ENCODE data around the gene GPC5.

- no peak for TF ChIP-seq CTCF (conservative IDR thresholded peaks at IDR 0.05; ENCODE audit: low read length)
- no peak for TF ChIP-seq EZH2phosphoT487 (IDR thresholded peaks at IDR 0.05; ENCODE audit: borderline replicate concordance, low read depth, low read length)
Measured at GRCh38 chr13:91470084-91470621, 71.7 kb downstream of the GPC5 start.

Measured in OCI-LY7 (cell line).